ENCODE results near the gene OSER1.
"Not testable (repeated sequence)": the region's sequence is repeated elsewhere in the genome, so short reads cannot be mapped to it uniquely, and the experiment has no call there.

OSER1 gene

DNA sequence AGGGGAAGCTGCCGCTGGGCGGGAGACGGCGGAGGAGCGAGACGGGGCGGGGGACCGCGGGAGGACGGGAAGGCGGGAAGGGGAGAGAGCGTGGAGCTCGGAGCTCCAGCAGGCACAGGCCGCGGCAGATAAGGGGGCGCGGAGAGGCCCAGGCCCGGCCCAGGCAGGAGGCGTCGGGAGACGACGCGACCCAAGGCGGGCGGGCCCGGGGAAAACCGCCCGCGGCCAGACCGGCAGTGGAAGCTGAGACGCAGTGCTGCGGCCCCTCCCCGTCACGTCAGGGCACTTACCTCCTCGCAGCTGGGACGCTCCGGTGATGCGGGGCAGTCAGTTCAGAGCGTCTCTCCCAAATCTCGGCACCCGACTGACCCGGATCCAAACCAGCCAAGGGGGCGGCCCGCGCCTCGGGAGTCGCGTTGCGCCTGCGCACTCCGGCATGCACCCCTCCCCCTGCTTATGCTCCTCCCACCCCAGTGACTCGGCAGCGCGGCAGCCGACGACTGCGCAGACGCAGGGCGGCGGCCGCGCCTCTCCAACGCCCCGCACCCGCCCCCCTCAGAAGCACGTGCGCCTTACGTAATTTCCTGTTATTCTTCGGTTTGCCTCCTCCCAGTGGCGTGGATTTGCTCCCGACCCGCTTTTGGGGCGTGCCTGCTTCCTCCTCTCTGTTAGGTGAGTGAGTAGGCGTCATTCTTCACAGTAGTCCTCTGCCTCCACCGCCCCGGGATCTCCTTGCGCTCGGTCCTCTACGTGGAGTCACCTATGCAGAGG, at the start of gene OSER1:
Gene OSER1 (minus strand): TSS at position 366 of the 771 bp plus-strand sequence. CDS start 3,814 bp downstream, outside the sequence.
- DNase-seq (ENCODE audit: low spot score), result peak; percentile 97

DNA sequence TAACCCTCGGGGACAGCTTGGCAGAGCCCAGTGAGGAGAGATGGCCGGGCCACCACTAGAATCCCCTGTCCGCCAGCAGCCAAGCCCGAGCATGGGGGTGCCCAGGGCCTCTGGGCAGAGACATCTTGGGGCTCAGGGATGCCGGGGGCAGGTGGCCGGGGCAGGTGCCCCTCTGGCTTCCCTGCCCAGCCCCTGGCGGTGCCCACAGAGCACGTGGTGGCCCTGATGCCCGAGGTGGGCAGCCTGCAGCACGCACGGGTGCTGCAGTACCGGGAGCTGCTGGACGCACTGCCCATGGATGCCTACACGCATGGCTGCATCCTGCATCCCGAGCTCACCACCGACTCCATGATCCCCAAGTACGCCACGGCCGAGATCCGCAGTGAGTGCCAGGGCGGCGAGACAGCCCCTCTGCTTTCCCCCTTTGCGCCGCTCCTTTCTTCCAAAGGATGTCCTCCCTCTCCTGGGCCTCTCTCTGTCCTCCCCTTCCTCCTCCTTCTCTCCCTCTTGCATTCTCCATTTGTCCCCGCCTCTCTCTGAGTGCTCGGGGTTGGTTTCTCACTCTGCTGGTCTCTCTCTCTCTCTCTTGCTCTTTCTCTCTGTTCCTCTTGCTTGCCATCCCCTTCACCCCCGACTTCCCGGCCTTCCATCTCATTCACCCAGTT, 47.8 kb upstream of the OSER1 start:
- no peak for DNase-seq (ENCODE audit: low spot score)

DNA sequence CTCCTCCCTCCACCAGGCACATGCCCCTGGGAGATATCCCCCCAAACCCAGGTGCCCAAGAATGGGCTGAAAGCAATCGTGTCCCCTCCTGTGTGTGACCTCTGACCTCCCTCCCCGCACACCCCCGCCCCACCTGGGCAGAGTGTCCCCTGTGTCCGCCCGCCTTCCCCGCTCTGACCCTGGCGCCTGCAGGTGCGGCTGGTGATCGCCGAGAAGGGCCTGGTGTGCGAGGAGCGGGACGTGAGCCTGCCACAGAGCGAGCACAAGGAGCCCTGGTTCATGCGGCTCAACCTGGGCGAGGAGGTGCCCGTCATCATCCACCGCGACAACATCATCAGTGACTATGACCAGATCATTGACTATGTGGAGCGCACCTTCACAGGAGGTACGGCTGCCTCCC, 46.4 kb upstream of the OSER1 start:
- no peak for DNase-seq (ENCODE audit: low spot score)

DNA sequence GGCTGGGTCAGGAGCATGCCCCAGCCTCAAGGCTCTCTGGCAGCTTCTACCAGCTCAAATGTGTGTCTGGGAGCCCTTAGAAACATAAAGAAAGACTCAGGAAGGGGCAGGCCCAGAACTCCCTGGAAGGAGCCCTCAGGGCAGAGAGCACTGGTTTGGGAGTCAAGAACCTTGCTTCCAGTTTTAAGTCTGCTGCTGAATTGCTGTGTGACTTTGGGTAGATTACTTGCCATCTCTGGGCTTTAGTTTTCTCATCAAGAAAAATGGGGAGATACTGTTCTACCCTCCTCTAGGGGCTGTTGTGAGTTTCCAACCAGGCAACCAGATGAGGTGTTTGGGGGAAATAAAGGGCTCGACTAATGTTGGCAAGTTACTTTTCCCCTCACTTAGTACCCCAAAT, 45.4 kb upstream of the OSER1 start:
- DNase-seq (ENCODE audit: low spot score), result no peak

DNA sequence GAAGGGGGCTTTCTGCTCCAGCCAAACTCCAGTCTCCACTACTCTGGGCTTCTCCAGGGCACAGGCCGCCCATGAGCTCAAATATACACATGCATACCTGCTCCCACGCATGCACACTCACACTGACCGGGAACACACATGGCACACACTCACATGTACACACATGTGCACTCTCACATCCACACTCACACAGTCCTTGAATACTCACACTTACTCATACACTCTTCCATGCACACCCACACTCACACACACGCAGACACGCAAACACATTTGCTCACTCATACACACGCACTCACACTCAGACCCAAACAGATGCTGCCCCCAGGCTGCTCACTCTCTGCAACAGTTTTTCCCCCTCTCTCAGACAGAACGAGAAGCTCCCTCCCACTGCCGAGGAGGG, 43.5 kb upstream of the OSER1 start:
- no peak for DNase-seq (ENCODE audit: low spot score)

DNA sequence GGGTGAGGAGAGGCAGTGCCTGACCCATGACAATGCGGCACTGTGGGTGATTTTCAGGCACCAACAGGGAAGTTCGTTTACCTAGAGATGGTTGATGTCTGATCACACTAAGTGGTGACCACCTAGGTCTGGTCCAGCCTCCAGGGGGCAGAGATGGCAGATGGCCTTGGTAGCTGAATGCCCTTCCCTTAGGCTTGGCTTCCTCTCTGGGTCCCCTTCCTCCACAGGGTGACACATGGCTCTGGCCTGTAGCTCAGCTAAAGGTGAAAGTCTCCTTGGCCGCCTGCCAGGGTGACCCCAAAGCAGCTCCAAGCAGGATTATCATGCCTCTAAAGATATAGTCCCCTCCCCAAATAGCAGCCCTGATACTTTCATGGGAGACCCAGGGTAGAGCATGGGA, 43.0 kb upstream of the OSER1 start:
- DNase-seq (ENCODE audit: low spot score), result no peak

DNA sequence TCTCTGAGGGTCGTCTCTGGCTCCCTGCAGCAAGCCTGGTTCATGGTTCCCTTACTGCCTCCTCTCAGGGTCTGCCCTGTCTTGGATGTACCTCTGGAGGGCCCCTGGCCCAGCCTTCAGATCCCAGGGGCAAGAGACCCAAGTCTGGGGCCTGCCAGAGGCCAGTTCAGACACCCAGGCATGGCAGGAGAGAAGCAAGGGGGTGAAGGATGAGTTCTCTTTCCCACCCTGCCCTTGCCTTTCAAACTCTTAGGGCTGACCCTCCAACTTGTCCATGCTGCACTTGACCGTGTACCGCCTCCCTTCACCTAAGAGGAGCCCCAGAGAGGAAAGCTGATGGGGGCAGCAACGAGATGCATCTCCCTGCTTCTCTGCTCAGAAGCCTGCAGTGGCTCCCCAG, 40.7 kb upstream of the OSER1 start:
- DNase-seq (ENCODE audit: low spot score), result no peak

DNA sequence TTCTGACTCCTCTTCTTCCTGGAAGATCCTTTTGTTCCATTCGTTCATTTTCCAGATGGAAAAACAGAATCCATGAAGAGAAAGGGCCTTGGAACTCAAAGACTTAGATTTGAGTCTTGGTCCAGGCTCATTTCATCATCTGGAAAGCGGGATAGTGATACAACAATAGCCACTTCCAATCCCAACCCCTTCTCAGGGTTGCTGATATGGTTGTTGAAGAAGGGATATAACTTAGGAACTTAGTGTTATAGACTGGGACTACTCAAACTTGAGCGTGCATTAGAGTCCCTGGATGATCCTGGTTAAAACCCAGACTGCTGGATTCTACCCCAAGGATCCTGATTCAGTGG, 37.8 kb upstream of the OSER1 start:
- DNase-seq (ENCODE audit: low spot score), result no peak

DNA sequence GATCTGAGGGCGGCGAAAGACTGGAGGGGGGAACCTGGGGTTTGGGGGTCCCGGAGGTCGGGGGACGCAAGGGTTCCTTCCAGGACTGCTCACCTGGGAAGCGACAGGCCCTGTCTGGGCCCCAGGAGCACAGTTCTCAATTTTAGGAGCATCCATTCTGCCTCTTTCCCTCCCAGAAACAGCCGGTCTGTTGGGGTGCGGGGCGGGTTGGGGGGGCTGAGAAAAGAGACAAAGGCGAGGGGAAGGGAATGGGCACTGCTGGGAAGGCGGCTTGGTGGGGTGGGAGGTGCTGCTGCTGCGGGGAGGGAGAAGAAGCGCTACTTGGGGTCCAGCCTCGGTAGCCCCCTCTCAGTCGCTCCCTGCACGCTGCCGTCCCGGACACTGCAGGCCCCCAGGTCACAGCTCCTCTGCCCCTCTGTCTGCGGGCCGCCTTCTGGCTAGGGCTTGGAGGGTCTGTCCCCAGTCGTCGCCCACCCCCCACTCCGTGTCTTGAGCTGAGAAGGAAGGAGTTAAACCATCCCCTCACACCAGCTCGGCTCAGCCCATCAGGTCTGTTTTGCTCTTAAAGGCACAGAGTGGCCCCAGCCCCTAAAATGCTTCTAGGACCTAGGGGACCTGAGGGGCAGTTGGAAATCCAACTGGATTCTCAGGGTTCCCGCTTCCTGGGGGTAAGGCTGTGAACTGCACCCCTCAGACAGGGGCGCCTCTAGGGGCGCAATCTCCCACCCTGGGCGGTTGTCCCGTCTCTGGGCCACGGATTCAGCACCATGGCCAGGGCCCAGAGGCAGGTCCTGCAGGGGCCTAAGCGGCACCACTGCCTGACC, 37.2 kb upstream of the OSER1 start:
- DNase-seq (ENCODE audit: low spot score), result no peak

DNA sequence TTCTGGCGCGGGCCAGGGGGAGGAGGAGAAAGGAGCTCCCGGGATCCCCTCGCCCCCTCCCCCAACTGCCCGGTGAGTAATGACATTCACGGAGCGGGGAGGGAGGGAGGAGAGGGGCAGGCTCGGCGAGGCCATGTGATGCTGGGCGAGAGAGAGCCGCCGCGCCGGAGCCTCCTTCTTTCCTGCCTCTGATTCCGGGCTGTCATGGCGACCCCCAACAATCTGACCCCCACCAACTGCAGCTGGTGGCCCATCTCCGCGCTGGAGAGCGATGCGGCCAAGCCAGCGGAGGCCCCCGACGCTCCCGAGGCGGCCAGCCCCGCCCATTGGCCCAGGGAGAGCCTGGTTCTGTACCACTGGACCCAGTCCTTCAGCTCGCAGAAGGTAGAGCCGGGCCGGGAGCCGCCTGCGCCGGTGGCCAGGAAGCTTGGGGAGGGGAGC, 36.6 kb upstream of the OSER1 start, which contains the start of gene GDAP1L1:
Gene GDAP1L1 (plus strand): TSS at position 178 of the 441 bp plus-strand sequence. CDS start 27 bp downstream, at position 205.
- DNase-seq (ENCODE audit: low spot score), result no peak

DNA sequence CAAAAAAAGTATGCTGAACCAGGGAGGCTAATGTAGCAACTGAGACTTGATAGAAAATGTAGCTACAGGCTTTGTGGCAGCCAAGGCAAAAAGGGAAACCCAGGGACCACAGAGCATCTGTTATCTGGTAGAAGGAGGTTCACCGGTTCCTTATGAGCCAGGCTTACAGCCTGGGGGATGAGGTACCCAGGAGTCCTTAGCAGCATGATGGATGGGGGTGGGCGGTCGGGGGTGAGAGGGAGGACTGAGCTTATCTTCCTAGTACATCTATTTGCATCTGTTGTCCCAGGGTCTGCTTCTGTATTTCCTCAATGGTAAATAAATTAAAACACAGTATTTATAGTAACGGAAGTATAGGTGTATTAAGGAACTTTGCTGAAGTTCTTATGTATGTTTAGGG, 35.4 kb upstream of the OSER1 start:
- no peak for DNase-seq (ENCODE audit: low spot score)

DNA sequence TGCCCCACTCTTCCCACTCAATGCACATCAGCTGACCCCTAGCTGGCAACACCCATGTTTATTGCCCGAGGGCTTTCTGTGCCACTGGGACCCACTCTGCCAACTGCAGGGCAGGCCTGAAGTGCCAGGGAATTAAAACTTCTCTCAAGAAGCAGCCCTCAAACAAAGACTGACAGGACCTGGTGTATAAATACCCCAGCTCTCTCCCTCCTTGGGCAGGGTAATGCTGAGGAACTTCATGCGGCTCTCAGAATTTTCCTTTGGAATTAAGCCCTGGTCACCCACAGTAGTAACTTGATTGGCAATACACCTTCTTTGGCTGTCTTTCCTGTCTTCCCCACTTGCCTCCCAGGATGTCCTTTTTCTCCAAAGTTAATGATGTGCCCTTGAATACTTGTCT, 31.2 kb upstream of the OSER1 start:
- DNase-seq (ENCODE audit: low spot score), result no peak

DNA sequence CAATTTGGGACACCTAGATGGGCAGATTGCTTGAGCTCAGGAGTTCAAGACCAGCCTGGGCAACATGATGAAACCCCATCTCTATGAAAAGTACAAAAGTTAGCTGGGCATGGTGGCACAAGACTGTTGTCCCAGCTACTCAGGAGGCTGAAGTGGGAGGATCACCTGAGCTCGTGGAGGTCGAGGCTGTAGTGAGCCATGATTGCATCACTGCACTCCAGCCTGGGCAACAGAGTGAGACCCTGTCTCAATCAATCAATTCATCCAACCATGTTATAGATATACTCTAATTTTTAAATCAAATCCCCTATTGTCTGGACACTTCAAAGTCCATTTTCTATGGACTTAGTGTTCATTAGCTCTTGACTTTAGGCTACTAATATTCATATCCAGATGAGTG, 26.3 kb upstream of the OSER1 start:
- not testable (repeated sequence) for DNase-seq (ENCODE audit: low spot score)

DNA sequence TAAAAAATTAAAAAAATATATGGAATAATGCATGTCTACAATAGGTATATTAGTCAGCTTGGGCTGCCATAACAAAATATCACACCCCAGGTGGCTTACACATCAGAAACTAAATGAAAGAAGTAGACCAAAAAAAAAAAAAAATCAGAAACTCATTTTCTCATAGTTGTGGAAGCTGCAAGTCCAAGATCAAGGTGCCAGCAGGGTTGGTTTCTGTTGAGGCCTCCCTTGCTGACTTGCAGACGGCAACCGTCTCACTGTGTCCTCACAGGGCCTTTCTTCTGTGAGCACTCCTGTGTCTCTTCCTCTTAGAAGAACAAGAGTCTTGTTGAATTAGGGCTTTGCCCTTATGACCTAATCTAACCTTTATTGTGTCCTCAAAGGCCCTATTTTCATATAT, 25.1 kb upstream of the OSER1 start:
- no peak for DNase-seq (ENCODE audit: low spot score)

DNA sequence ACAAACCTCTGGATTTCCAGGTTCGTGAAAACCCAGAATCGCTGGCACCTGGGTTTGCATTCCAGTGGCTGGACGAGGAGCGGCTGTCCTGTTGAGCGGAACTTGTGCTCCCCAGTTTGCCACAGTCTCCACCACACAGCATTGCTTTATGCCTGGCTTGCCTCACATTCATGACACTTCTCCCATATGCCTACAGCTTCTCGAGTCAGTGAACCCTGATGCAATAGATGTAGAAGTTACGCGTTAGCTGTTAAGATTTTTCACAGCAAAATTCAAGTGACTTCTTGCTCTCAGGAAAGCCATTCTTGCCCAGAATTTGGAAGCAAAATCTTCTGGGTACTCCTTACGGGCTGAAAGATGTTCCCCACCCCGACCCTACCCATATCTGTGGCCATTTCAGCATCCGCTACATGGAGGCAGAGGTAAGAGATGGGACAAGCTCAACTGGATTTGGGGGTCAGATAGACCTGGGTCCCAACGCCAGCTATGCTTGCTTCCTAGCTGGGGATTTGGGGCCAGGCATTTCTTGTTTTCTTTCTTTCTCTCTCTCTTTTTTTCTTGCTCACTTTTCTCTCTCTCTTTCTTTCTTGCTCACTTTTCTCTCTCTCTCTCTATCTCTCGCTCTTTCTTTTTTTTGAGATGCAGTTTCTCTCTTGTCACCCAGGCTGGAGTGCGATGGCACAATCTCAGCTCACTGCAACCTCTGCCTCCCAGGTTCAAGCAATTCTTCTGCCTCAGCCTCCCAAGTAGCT, 24.2 kb upstream of the OSER1 start:
- DNase-seq (ENCODE audit: low spot score), result no peak

DNA sequence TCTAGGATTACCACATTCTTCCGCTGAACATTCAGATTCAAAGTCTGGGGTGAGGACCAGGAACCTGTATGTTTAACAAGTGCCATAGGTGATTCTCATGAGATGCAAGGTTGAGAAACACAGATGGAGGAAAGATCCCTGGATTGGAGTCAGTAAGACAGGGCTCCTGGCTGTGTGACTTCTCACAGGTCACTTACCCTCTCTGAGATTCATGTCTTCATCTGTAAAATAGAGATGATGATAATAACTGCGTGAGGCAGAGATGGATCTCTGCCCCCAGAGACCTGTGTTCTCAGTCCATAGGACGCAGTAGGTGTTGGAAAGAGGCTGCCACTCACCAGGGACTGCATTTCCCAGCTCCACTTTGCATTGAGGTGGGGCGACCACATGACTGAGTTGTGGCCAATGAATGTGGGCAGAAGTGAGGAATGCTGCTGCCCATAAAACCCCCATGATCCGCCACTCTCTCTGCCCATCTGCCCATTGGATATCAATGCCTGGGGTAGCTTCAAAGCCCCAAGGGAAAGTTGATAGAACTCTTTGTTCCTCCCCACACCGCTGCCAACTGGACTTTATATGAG, 23.0 kb upstream of the OSER1 start:
- no peak for DNase-seq (ENCODE audit: low spot score)

DNA sequence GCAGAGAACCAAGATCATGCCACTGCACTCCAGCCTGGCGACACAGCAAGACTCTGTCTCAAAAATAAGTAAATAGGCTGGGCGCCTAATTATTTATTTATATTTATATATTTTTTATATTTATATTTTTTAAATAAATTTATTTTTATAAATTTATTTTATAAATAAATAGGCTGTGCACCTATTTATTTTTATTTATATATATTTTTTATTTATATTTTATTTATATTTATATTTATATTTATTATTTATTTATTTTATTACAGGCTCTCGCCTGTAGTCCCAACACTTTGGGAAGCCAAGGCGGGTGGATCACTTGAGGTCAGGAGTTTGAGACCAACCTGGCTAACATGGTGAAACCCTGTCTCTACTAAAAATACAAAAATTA, 21.9 kb upstream of the OSER1 start:
- DNase-seq (ENCODE audit: low spot score), result not testable (repeated sequence)

DNA sequence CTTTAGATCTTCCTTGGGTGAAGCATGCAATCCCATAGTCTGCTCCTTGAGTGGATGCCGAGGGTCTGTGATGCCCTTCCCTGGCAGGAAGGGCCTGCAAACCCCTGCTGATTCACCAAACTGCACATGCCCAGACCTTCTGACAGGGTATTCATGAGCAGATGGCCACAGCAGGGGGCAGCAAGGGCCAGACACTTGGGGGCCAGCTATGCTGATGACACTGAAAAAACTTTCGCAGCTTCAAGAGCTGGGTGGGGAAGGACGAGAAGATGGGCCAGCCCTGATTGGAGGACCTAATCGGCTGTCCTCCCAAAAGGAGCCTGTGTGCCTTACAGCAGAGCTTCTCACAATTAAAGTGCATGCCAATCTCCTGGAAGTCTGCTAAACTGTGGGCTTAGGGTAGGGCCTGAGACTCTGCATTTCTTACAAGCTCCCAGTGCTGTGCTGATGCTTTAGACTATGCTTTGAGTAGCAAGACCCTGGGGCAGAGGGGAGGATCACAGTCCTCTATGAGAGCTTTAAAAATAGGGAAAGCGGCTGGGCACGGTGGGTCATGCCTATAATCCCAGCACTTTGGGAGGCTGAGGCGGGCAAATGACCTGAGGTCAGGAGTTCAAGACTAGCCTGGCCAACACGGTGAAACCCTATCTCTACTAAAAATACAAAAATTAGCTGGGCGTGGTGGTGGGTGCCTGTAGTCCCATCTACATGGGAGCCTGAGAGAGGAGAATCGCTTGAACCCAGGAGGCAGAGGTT, 21.3 kb upstream of the OSER1 start:
- DNase-seq (ENCODE audit: low spot score), result no peak

DNA sequence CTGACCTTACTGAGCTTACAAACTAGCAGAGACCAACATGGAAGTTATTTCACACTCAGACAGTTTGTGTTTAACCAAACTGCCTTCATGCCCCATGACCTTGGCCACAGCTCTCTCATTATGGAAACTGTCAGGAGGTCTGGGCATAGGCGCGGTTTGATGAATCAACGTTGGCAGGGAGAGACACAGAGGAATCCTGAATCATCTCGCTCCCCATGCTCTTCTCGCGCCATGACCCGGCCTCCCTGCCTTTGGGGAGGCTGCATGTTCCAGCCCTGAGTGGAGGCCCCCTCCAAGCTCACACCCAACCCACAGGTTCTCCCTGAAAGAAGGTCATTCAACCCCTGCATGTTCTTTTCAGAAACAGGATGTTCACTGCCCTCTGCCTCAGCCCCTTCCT, 20.6 kb upstream of the OSER1 start:
- no peak for DNase-seq (ENCODE audit: low spot score)

DNA sequence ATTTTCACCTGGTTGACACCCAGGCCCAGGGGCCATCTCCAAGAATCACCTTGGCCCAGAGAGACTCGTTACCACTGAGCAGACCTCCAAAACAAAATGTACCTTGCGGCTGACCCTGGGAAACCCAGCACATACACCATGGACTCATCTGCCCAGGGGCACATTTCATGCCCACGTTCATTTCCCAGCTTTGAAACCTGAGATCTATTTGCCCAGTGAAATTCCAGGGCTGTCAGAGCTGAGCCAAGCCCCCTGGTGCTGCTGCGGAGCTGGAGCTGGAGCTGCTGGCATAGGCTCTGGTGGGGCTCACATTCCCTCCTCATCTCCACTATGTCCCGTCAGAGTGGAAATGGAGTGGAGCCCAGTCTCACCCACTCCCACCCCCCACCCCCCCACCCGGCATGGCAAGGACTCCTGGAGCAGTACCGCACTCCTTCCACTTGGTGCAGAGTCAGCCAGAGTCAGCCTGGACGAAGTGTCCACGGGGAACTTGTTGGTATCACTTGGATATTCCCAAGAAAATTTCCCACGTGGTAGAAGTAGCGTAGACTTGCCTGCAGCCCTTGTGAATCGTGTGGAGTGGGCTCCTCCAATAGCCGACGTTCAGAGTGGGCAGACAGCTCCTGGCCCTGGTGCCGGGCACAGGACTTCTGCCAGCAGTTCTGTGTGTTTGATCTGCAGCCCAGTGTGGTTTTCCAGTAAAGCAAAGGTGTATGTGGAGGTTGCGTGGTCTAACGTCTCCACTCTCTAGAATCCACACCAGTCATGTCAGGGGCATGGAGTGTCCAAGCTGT, 18.1 kb upstream of the OSER1 start:
- no peak for DNase-seq (ENCODE audit: low spot score)
